Lung (tissue), 12 donors: ENCODE results near the gene TTC31. TPM values are rescaled to one million over a fixed set of nuclear protein-coding genes. Genes with fewer than 3 reads are reported as not detected.

Experiments
- ATAC-seq: fragments of 200-7000 bp; cut with Tn5 transposase; one replicate; pipeline ENCODE4 v1.9.1; 2020; ENCODE audit warnings: moderate number of reproducible peaks; ENCODE audit not compliant: insufficient read depth, low FRiP score
- DNase-seq, 3 donors: peaks; one replicate each; pipeline ENCODE4 v3.0.0-alpha.2; 2013 to 2017
- H3K27ac ChIP-seq, 2 donors: one replicate each; pipeline ENCODE4 v1.5.1; 2013; ENCODE audit warnings: mild to moderate bottlenecking in 2 of 2, moderate library complexity in 2 of 2, control low read depth in 1 of 2, inconsistent platforms in 1 of 2, low read depth in 1 of 2, low read length in 1 of 2
- H3K27me3 ChIP-seq, 3 donors: one replicate each; pipeline ENCODE4 v1.5.1; 2013; ENCODE audit warnings: low read length in 2 of 3; ENCODE audit not compliant: control insufficient read depth in 3 of 3, insufficient read depth in 3 of 3
- H3K36me3 ChIP-seq, 4 donors: one replicate each; pipeline ENCODE4 v1.5.1; 2013; ENCODE audit warnings: low read length in 4 of 4, mild to moderate bottlenecking in 1 of 4, moderate library complexity in 1 of 4; ENCODE audit not compliant: control insufficient read depth in 4 of 4, insufficient read depth in 4 of 4
- H3K4me1 ChIP-seq, 5 donors: one replicate each; pipeline ENCODE4 v1.5.1; 2013; ENCODE audit warnings: low read length in 5 of 5, mild to moderate bottlenecking in 2 of 5, moderate library complexity in 1 of 5; ENCODE audit not compliant: control insufficient read depth in 5 of 5, insufficient read depth in 5 of 5
- H3K4me3 ChIP-seq: one replicate; pipeline ENCODE4 v1.5.1; 2013; ENCODE audit warnings: mild to moderate bottlenecking, control low read depth, moderate library complexity
- H3K9ac ChIP-seq, 2 donors: one replicate each; pipeline ENCODE4 v1.5.1; 2013; ENCODE audit warnings: low read length in 2 of 2, control low read depth in 1 of 2; ENCODE audit not compliant: insufficient read depth in 1 of 2
- H3K9me3 ChIP-seq, 4 donors: one replicate each; pipeline ENCODE4 v1.5.1; 2013; ENCODE audit warnings: low read length in 3 of 4, mild to moderate bottlenecking in 1 of 4, moderate library complexity in 1 of 4; ENCODE audit not compliant: control insufficient read depth in 4 of 4, insufficient read depth in 3 of 4
- WGBS, 2 donors: extraction: QIAGEN DNeasy Blood & Tissue Kit; methylation state at CpG; one replicate each; pipeline ENCODE4 v1.1.7; 2013; 5-methylcytosine and 5-hydroxymethylcytosine counted together
- polyA plus RNA-seq, 2 donors: library from polyadenylated mRNA; stranded (reverse); fragments of 200-250 nt; gene quantifications; one replicate each; pipeline ENCODE4 v1.2.1, GENCODE V29; 2013
- total RNA-seq, 2 donors: library from RNA; depleted of rRNA in 1 of 2; stranded (reverse); fragments of >200 nt in 1 of 2; gene quantifications; one replicate each; pipeline ENCODE4 v1.2.1, GENCODE V29; 2014 to 2021
- TF ChIP-seq, protein P1 (sequence below): IDR thresholded peaks from 2 replicates; pipeline ENCODE4 v1.5.1; 2012; ENCODE audit warnings: mild to moderate bottlenecking; ENCODE audit errors: control extremely low read depth, extremely low read depth
- donor health status: control.
- donor health status: control.
- donor health status: Bipolar disorder and iron deficiency.
- donor health status: healthy.
- donor health status: DM: yes; HTN: yes; CAD: no.

The TTC31 gene
- total and polyA plus RNA-seq, 4 donors = 13.7 to 23.7 (median 20.0) TPM

DNA sequence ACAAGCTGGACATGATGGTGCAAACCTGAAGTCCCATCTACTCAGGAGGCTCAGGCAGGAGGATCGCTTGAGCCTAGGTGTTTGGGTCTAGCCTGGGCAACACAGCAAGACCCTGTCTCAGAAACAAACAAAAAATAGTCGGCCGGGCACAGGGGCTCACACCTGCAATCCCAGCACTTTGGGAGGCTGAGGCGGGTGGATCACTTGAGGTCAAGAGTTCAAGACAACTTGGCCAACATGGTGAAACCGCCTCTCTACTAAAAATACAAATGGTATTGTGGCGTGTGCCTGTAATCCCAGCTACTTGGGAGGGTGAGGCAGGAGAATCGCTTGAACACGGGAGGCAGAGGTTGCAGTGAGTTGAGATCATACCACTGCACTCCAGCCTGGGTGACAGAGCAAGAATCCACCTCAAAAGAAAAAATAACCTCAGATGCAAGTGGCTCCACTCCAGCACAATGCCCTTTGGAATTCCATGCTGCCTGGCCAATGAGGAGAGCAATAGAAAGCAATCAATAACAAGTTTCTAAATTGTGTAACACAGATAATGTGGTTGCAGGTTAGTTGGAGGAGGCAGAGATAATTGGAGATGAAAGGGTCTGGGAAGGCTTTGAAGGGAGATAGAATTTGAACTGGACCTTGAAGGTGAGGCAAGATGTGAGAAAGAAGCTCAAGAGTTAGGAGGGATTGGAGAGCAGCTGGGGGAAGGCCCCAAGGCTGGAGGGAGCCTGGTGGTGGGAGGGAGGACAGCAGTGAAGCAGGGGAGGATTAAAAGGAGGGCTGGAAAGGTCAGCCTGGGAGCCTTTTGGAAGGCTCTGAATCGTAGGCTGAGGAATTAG lies 6.0 kb downstream of the TTC31 start:
- Histone ChIP-seq H3K36me3 (peaks cover 19 to 44% (median 41%) of the 10 kb centered on the region in 4 donors), H3K27ac (no peak overlapping the region), H3K4me3 (no peak overlapping the region), H3K27me3 (no peaks in the 10 kb centered on the region), H3K9ac (no peak overlapping the region), H3K4me1 (no peaks in the 10 kb centered on the region), H3K9me3 (no peaks in the 10 kb centered on the region)
- ATAC-seq (no peak), DNase-seq (no peak)
- 96 to 97% methylated on average over 9 of the region's 9 CpGs for WGBS, 2 donors
- TF ChIP-seq, protein P1, sequence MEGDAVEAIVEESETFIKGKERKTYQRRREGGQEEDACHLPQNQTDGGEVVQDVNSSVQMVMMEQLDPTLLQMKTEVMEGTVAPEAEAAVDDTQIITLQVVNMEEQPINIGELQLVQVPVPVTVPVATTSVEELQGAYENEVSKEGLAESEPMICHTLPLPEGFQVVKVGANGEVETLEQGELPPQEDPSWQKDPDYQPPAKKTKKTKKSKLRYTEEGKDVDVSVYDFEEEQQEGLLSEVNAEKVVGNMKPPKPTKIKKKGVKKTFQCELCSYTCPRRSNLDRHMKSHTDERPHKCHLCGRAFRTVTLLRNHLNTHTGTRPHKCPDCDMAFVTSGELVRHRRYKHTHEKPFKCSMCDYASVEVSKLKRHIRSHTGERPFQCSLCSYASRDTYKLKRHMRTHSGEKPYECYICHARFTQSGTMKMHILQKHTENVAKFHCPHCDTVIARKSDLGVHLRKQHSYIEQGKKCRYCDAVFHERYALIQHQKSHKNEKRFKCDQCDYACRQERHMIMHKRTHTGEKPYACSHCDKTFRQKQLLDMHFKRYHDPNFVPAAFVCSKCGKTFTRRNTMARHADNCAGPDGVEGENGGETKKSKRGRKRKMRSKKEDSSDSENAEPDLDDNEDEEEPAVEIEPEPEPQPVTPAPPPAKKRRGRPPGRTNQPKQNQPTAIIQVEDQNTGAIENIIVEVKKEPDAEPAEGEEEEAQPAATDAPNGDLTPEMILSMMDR = no peak

DNA sequence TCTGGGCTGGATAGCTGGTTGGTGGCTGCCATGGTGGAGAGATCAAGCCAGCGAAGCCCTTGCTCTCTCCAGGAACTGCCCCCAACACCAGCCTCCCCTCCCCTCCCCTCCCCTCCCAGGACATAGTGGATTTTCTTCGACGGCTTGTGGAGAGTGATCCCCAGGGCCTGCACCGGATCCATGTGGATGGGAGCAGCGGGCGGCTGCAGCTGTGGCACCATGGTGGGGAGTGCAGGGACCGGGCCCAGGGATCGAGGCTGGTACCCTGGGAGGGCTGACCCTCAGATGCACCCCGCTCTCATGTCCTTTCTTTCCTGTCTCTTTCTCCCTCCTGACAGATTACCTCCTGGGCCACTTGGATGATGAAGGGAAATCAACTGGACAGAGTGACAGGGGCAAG lies 7.0 kb downstream of the TTC31 start:
- Histone ChIP-seq H3K27me3 (no peaks in the 10 kb centered on the region), H3K36me3 (peaks cover 23 to 43% (median 42%) of the 10 kb centered on the region in 4 donors), H3K9me3 (no peaks in the 10 kb centered on the region), H3K4me3 (no peak overlapping the region), H3K27ac (no peak overlapping the region), H3K4me1 (no peaks in the 10 kb centered on the region), H3K9ac (no peak overlapping the region)
- TF ChIP-seq, protein P1 = no peak
- DNase-seq = no peak
- 94 to 98% methylated on average over 9 of the region's 9 CpGs for WGBS, 2 donors
- ATAC-seq = no peak

DNA sequence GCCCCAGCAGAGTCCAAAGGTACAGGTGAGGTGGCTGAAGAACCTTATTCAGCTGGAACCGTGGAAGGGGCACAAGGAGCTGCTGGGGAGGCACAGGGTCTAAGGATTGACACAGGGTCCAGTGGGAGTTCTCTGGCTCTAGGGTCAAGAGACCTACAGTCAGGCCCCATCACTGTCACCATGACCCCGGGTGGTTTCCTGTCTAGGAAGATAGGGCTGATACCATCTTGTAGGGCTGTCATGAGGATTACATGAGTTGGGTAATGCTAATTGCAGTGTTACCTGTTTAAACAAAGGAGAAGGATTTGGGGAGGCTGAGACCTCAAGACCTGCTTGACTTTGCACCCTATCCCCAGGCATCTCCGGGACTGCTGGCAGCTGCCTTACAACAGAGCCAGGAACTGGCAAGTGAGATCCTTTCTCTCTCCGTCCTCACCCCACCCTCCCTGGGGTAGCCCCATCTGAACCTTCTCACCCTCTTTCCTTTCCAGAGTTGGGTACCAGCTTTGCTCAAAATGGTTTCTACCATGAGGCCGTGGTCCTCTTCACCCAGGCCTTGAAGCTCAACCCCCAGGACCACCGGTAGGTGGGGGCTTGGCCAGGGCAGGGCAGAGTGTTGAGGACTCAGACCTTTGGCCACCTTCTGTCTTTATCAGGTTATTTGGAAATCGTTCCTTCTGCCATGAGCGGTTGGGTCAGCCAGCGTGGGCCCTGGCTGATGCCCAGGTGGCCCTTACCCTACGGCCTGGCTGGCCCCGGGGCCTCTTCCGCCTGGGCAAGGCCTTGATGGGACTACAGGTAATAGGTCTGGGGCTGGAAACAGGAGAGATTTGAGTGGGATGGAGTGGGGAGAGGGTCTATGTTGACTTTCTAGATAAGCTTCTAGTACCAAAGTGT lies 9.0 kb downstream of the TTC31 start:
- no peak for ATAC-seq
- Histone ChIP-seq H3K36me3 (peaks cover 23 to 42% (median 38%) of the 10 kb centered on the region in 4 donors), H3K4me1 (no peaks in the 10 kb centered on the region), H3K9ac (no peak overlapping the region), H3K27ac (no peak overlapping the region), H3K27me3 (peaks cover 0 to 10% (median 4%) of the 10 kb centered on the region in 3 donors), H3K4me3 (no peak overlapping the region), H3K9me3 (no peaks in the 10 kb centered on the region)
- WGBS, 2 donors = 96 to 98% methylated on average over 12 of the region's 12 CpGs
- no peak for DNase-seq
- TF ChIP-seq, protein P1 = no peak
